HUES6 (cell line): ENCODE measurements around the gene TMCC1.
A peak's percentile ranks its signal among the peaks of the same experiment; 100 is the strongest.

ENCODE experiments used
- H3K27ac ChIP-seq: 2 replicates; pipeline ENCODE4 v1.7.0; 2013; ENCODE audit warnings: low read depth, mild to moderate bottlenecking, low read length, inconsistent platforms
- H3K27me3 ChIP-seq: 2 replicates; pipeline ENCODE4 v1.6.1; 2013; ENCODE audit warnings: low read length; ENCODE audit not compliant: control insufficient read depth, insufficient read depth
- H3K36me3 ChIP-seq: 2 replicates; pipeline ENCODE4 v1.6.1; 2013; ENCODE audit warnings: low read length; ENCODE audit not compliant: control insufficient read depth, insufficient read depth
- H3K4me1 ChIP-seq: 2 replicates; pipeline ENCODE4 v1.6.1; 2013; ENCODE audit warnings: low read length; ENCODE audit not compliant: control insufficient read depth, insufficient read depth
- H3K4me3 ChIP-seq: 2 replicates; pipeline ENCODE4 v1.5.1; 2013; ENCODE audit warnings: low read depth, low read length
- H3K9ac ChIP-seq: one replicate; pipeline ENCODE4 v1.6.1; 2013; ENCODE audit warnings: mild to moderate bottlenecking, low read length
- H3K9me3 ChIP-seq: 2 replicates; pipeline ENCODE4 v1.6.1; 2013; ENCODE audit warnings: low read depth, low read length; ENCODE audit not compliant: control insufficient read depth, insufficient read depth

TMCC1 gene

GRCh38 chr3:129812589-129812988, 80.9 kb downstream of the TMCC1 start:
- Histone ChIP-seq H3K4me1 (no peaks in the 10 kb centered on the region), H3K4me3 (no peak overlapping the region), H3K9ac (no peak overlapping the region), H3K27me3 (no peaks in the 10 kb centered on the region), H3K27ac (no peak overlapping the region), H3K9me3 (no peaks in the 10 kb centered on the region), H3K36me3 (no peaks in the 10 kb centered on the region)

- H3K4me1 ChIP-seq, result no peaks in the 10 kb centered on the region
- no peak overlapping the region for H3K27ac ChIP-seq
- H3K9ac ChIP-seq, result no peak overlapping the region
- no peaks in the 10 kb centered on the region for H3K9me3 ChIP-seq
- H3K4me3 ChIP-seq, result no peak overlapping the region
- H3K27me3 ChIP-seq, result no peaks in the 10 kb centered on the region
- no peaks in the 10 kb centered on the region for H3K36me3 ChIP-seq
Measured at GRCh38 chr3:129809297-129809696, 84.2 kb downstream of the TMCC1 start.

DNA sequence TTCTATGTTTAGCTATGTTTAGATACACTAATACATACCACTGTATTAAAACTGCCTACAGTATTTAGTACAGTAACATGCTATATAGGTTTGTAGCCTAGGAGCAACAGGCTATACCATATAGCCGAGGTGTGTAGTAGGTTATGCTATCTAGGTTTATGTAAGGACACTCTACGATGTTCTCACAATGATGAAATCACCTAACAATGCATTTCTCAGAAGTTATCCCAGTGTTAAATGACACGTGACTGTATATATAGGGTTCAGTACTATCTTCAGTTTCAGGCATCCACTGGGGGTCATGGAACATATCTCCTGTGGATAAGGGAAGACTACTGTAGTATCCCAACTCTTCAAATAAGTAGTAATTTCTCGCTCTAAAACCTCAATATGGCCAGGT, 97.4 kb downstream of the TMCC1 start:
- H3K9me3 ChIP-seq, result no peaks in the 10 kb centered on the region
- H3K27ac ChIP-seq, result no peak overlapping the region
- no peak overlapping the region for H3K4me3 ChIP-seq
- H3K9ac ChIP-seq, result no peak overlapping the region
- H3K27me3 ChIP-seq, result no peaks in the 10 kb centered on the region
- H3K36me3 ChIP-seq, result no peaks in the 10 kb centered on the region
- H3K4me1 ChIP-seq, result peaks cover 27% of the 10 kb centered on the region

DNA sequence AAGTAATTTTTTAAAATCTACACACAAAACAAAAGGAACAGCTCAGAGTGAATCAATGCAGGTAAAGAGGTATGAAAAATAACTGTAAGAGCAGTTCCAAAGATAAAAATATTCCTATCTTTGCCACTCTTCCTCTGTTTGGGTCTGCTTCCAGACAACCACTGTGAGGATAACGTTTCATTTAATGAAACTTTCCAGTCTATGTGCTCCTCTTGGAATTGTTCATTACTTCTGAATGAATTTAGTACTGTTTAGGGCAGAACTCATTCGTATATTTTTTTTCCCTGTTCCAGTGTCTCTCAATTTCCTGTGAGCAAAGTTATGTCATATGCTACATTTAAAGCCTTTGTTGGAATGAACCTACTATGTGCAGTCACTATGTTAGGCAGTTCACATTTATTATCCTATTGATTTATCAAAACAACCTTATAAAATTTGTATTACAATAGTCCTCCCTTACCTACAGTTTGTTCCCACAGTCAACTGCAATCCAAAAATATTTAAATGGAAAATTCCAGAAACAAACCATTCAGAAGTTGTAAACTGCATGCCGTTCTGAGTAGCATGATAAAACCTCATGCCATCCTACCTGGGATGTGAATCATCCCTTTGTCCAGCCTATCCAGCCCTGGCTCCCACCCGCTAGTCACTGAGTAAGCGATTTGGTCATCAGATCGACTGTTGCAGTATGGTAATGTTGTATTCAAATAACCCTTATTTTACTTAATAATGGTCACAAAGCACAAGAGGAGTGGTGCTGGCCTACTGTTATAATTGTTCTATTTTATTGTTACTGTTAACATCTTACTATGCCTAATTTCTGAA, 98.1 kb downstream of the TMCC1 start:
- H3K4me3 ChIP-seq, result peak overlapping the region; percentile 51
- H3K27ac ChIP-seq, result peak overlapping the region; percentile 57; the same call in 1 of the 2 replicates
- H3K4me1 ChIP-seq, result peaks cover 27% of the 10 kb centered on the region
- H3K27me3 ChIP-seq, result no peaks in the 10 kb centered on the region
- H3K36me3 ChIP-seq, result no peaks in the 10 kb centered on the region
- H3K9ac ChIP-seq, result peak overlapping the region; percentile 57
- H3K9me3 ChIP-seq, result no peaks in the 10 kb centered on the region

DNA sequence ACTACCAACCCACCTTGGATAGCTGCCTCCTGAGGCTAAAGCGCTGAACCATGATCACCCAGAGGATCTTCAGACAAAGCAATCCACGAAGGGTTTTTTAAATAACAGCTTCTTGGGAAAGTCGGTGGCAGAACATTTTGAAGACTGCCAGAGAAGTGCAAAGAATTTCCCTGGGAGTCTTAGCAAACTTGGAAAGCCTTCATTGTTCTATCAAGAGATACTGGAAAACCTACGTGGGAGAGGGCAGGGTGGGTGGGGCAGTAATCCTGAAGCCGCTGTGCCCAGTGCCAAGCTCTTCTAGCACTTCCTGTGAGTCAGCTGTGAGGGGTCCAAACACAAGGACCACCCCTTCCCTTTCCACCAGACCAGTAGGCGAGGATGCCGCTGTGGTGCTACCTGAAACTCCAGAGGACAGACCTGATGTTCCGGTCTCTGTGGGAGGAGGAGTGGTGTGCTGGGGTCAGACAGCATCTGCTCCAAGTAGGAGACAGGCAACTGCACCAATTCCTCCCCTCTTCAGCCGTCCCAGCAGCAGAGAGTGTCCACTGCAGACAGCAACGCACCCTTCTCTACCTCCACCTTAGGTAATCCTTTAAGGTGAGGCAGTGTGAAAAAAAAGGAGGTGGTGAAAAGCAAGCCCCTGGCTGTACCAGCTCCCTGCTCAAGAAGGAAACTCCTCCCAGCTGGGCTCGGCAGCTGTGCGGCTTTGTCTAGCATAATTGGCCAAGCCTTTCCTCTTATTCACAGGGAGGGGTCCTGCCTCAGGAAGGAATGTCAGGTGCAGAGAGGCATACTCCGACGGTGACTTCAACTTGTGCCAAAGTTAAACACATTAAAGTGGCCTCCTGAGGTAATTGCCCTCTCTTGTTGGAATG, 99.0 kb downstream of the TMCC1 start:
- H3K9ac ChIP-seq, result peak overlapping the region; percentile 71
- peak overlapping the region; percentile 57; the same call in 1 of the 2 replicates for H3K27ac ChIP-seq
- H3K4me1 ChIP-seq, result peaks cover 27% of the 10 kb centered on the region
- no peaks in the 10 kb centered on the region for H3K36me3 ChIP-seq
- H3K4me3 ChIP-seq, result peak overlapping the region; percentile 51
- H3K27me3 ChIP-seq, result no peaks in the 10 kb centered on the region
- no peaks in the 10 kb centered on the region for H3K9me3 ChIP-seq

DNA sequence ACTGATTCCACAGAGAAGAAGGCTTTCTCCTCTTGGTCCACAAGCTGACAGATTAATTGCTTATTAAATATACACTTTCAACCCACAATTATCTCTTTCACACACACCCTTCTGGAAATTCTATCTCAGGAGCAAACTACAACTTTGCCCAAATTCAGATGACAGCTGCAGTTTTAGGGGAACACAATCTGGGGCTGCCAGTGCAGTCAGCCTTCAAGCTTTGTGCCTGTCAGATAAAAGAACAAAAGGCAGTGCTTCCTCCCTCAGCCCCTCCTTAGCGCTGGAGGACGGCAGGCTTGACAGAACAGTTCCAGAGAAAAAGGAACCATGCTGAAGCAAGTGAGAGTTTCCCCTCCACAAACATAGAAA, 99.6 kb downstream of the TMCC1 start:
- Histone ChIP-seq H3K27me3 (no peaks in the 10 kb centered on the region), H3K4me1 (peaks cover 27% of the 10 kb centered on the region), H3K9me3 (no peaks in the 10 kb centered on the region), H3K36me3 (no peaks in the 10 kb centered on the region), H3K4me3 (peak overlapping the region; percentile 51), H3K9ac (peak overlapping the region; percentile 71), H3K27ac (no peak overlapping the region)

DNA sequence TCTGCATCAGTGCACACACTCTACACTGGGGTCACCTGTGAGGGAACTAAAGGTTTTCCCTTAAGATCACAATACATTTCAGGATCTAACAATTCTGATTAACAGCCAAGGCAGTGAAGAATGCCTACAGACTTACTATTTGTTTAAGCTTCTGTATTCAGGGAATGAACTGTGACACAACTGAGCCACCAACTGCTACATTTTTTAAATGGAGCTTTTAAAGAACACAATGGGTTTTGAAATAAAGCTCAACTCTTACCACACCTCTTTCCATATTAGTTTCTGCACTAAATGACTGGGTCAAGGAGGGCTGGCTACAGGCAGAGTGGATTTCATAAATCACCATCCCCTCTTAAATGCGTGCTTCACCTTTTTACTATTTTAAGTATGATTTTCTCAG, 100.2 kb downstream of the TMCC1 start:
- Histone ChIP-seq H3K4me3 (peak overlapping the region; percentile 51; the same call in 1 of the 2 replicates), H3K9me3 (no peaks in the 10 kb centered on the region), H3K27ac (no peak overlapping the region), H3K36me3 (no peaks in the 10 kb centered on the region), H3K9ac (peak overlapping the region; percentile 71), H3K4me1 (peaks cover 27% of the 10 kb centered on the region), H3K27me3 (no peaks in the 10 kb centered on the region)

GRCh38 chr3:129783470-129783869, 110.0 kb downstream of the TMCC1 start:
- H3K36me3 ChIP-seq, result no peaks in the 10 kb centered on the region
- H3K4me3 ChIP-seq, result no peak overlapping the region
- H3K27me3 ChIP-seq, result no peaks in the 10 kb centered on the region
- no peaks in the 10 kb centered on the region for H3K4me1 ChIP-seq
- no peak overlapping the region for H3K9ac ChIP-seq
- no peak overlapping the region for H3K27ac ChIP-seq
- H3K9me3 ChIP-seq, result no peaks in the 10 kb centered on the region

GRCh38 chr3:129778871-129779270, 114.6 kb downstream of the TMCC1 start:
- H3K4me3 ChIP-seq, result no peak overlapping the region
- H3K9ac ChIP-seq, result no peak overlapping the region
- no peaks in the 10 kb centered on the region for H3K27me3 ChIP-seq
- no peaks in the 10 kb centered on the region for H3K9me3 ChIP-seq
- H3K36me3 ChIP-seq, result no peaks in the 10 kb centered on the region
- no peak overlapping the region for H3K27ac ChIP-seq
- 0 out of 2 replicates have a peak, but pooled peaks cover 5% of the 10 kb centered on the region for H3K4me1 ChIP-seq

- 0 out of 2 replicates have a peak, but pooled peaks cover 5% of the 10 kb centered on the region for H3K4me1 ChIP-seq
- H3K36me3 ChIP-seq, result no peaks in the 10 kb centered on the region
- no peak overlapping the region for H3K27ac ChIP-seq
Measured at GRCh38 chr3:129777806-129778205, 115.7 kb downstream of the TMCC1 start.

DNA sequence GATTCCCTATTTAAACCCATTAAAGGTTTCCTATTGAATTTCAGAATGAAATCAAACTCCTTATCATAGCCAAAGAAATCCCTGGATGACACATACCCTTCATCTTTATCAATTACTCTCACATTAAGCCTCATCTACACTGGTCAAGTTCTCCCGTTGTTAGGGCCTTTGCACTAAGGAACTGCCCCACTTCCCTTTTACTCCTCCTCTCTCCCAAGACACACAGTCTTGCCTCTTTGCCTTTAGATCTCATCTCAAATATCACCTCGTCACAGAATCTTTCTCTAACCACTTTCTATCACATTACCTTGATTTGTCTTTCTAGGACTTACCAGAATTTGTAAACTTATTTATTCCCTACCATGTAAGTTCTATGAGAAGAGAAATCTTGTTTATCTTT, 117.6 kb downstream of the TMCC1 start:
- Histone ChIP-seq H3K36me3 (no peaks in the 10 kb centered on the region), H3K9me3 (no peaks in the 10 kb centered on the region), H3K4me1 (0 out of 2 replicates have a peak, but pooled peaks cover 5% of the 10 kb centered on the region), H3K27ac (no peak overlapping the region), H3K27me3 (no peaks in the 10 kb centered on the region), H3K4me3 (no peak overlapping the region), H3K9ac (no peak overlapping the region)

More at GRCh38 chr3:129777806-129778205, 115.7 kb downstream of the TMCC1 start:
- no peaks in the 10 kb centered on the region for H3K27me3 ChIP-seq
- no peak overlapping the region for H3K9ac ChIP-seq
- H3K9me3 ChIP-seq, result no peaks in the 10 kb centered on the region
- H3K4me3 ChIP-seq, result no peak overlapping the region
